GM12874 (cell line): ENCODE results near the gene BATF3.

Source experiments
- CTCF ChIP-seq: IDR thresholded peaks from 2 replicates; pipeline ENCODE4 v1.5.1; 2011; ENCODE audit warnings: low read depth, mild to moderate bottlenecking, control low read depth, low read length, moderate library complexity; ENCODE audit not compliant: insufficient read depth

Gene BATF3

GRCh38 chr1:212731630-212732029 lies 32.0 kb upstream of the BATF3 start:
- TF ChIP-seq CTCF, result no peak

GRCh38 chr1:212728606-212729005 lies 29.0 kb upstream of the BATF3 start:
- TF ChIP-seq CTCF, result no peak

- no peak for TF ChIP-seq CTCF
Measured at GRCh38 chr1:212727386-212728181, 27.9 kb upstream of the BATF3 start.

GRCh38 chr1:212722270-212722957 lies 22.8 kb upstream of the BATF3 start:
- no peak for TF ChIP-seq CTCF

- no peak for TF ChIP-seq CTCF
Measured at GRCh38 chr1:212721388-212722247, 22.0 kb upstream of the BATF3 start.

- no peak for TF ChIP-seq CTCF
Measured at GRCh38 chr1:212719633-212720032, 20.0 kb upstream of the BATF3 start.

GRCh38 chr1:212718499-212718898 lies 18.9 kb upstream of the BATF3 start:
- TF ChIP-seq CTCF, result no peak
